NCI-H146 treated with DMSO at 0.1 percent for 48 hours (cell line): ENCODE measurements around the gene BSPRY.
"Not testable (repeated sequence)": the region's sequence is repeated elsewhere in the genome, so short reads cannot be mapped to it uniquely, and the experiment has no call there.

Source experiments
- DNase-seq: peaks from one replicate; lab custom pipeline; 2025; ENCODE audit not compliant: unreplicated experiment; lab: John Stamatoyannopoulos, UW

Gene BSPRY

DNA sequence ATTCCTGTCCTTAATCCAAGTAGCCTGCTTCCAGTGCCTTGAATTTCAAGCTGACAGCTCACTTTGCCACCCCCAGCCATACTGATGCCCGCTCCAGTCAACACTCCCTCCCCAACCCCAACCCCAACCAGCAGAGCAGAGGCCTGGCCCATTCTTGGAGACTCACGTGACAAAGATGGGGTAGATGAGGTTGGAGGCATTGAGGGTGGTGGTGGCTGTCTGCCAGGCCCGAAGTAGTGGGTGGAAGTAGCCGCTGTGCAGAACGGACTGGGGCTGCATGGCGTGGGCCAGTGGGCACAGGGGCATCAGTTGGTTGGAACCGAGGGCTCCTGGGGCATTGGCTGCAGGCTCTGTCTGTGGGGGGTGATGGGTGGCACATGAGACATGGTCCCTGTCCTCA is 43.9 kb downstream of the BSPRY start:
- no peak for DNase-seq

DNA sequence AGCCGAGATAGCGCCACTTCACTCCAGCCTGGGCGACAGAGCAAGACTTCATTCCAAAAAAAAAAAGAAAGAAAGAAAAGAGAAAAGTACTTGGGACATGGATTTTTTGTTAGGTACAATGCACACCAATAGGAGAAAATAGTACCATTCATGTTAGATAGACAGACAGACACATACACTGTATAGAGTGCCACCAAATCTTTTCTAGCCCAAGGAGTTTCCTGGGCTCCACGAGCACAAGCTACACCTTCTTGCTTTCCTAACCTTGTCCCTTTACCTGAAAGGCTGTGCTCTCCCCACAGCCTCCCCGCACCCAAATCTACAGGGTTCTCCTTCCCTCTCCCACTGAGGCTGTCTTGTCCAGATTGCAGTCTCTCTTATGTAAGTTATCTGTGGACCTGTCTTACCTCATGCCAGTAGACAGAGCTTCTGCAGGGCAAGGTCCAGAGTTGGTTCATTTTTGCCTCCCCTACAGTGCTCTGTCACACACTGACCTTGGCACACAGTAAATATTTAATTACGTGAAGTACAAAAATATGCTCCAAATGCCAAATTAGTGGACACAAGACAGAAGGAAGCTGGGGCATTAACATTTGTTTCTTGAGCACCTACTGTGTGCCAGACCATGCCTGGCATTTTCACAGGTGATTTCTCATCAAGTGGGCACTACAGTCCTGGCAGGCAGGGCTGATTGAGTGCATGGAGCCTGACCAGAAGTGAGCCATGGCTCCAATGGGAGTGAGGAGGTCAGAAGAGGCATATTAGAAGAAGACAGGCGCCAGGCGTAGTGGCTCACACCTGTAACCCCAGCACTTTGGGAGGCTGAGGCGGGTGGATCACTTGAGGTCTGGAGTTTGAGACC is 45.9 kb downstream of the BSPRY start:
- DNase-seq, result no peak

DNA sequence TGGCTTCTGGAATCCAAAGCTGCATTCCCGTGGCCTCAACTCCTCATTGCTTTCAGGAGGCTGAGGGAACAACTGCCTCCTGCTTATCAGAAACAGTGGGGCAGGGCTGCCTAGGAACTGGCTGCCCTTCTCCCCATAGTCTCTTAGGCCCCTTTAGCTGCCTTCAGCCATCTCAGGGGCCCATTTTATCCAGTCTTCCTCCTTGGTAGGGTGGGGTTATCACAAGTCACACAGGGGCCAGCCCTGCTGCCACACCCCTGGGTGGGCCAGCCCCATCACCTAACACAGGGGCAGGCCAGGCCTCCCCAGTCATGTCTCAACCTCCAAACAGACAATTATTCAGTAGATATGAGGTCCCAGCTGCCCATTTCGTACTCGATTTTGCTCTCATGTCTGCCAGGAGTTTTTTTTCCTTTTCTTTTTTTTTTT is 47.9 kb downstream of the BSPRY start:
- no peak for DNase-seq

DNA sequence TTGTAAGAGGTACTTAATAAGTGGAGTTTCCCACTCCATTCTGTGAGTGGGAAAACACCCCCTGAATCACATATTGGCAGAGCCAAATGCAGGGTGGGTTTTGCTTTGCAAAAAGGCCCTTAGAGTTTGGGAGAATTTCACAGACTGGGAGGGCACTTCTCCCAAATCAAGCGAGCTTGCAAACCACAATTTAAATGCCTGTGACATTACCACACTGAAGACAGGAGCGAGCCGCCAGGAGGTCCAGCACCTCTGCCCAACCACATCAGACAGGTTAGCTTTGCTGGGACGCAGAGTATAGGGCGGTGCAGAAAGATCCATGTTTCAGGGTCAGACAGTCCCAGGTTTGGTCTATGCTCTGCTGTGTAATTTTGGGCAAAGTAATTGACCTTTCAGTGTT is 49.5 kb downstream of the BSPRY start:
- no peak for DNase-seq

DNA sequence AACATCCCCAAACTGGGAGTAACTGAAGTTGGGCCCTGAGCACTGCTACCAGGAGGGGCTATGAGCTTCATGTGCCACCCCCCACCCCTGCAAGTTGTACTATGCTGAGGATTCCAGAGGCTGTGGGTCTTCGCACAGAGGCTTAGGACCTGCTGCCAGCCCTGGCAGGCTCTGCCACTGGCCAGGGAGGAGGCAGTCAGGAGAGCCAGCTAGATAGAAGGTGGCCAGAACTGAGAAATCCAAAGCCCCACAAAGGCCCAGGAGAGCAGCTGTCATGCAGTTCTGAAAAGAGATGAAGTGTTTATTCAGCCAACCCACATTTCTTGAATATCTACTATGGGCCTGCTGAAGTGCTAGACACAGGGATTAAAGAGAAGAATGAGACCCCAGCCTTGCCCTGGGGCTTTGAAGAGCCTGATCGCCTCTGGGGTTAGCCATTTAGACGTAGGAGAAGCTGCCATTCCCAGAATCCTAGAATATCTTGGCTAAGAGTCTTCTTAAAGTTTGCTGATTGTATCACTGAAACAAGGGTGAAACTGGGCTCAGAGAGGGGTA is 50.4 kb downstream of the BSPRY start:
- no peak for DNase-seq

DNA sequence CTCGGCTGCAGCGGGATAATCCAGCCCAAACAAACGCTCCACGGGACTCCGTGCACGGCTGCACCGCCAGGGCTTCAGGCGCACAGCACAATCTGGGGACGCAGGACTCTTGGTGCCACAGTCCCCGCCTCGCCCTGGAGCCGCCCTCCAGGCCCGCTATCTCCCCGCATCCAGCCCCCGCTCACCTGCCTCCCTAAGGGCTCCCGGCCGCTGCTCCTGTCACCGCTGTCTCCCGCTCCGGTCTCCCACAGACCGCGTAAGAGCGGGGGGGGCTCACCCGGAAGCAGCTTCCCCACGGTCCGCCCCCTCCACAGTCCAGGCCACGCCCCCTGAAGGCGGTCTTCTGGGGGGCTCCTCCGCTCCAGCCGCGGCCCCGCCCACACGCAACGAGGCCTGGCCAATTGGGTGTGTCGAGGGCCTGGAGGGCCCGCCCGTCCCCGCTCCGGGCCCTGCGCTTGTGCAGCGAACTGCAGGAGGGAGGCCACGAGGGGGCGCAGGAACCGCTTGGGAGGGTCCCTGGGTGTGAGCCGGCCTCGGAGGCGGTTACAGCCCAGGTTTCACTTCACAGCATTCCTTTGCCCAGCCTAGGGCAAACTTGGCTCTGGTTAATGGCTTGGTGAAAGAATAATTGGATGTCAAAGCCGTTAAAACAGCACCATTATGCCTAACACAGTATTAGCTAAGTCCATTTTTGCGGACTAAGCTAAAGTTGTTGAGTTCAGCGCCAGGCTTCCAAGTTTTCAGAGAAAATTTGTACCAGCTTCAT is 51.9 kb downstream of the BSPRY start, which contains the start of gene ALAD:
TSS of gene ALAD (minus strand) at position 258 of the 766 bp plus-strand sequence. CDS start 7,725 bp downstream, outside the sequence.
- peak; percentile 82 for DNase-seq

DNA sequence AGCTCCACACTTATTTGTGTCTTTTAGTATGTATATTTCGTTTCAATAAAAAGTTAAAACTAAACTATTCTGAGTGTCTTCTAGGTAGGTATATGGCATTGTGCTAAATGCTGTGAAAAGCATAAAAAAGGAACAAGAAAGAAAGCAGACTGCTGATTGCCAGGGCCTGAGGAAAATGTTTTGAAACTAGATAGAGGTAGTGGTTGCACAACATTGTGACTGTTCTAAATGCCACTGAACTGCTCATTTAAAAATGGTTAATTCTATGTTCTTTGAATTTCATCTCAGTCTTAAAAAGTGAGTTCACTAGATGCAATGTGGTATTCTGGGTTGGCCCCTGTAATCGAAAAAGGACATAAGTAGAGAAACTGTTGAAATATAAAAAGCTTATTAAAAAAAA is 54.3 kb downstream of the BSPRY start:
- no peak for DNase-seq

DNA sequence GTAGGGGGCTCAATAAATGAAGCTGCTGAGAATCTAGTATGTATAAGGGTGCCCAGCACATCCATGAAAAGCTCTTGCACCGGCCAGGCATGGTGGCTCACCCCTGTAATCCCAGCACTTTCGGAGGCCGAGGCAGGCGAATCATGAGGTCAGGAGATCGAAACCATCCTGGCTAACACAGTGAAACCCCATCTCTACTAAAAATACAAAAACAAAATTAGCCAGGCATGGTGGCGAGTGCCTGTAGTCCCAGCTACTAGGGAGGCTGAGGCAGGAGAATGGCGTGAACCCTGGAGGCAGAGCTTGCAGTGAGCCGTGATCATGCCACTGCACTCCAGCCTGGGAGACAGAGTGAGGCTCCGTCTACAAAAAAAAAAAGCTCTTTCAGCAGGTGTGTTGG is 57.0 kb downstream of the BSPRY start:
- not testable (repeated sequence) for DNase-seq

DNA sequence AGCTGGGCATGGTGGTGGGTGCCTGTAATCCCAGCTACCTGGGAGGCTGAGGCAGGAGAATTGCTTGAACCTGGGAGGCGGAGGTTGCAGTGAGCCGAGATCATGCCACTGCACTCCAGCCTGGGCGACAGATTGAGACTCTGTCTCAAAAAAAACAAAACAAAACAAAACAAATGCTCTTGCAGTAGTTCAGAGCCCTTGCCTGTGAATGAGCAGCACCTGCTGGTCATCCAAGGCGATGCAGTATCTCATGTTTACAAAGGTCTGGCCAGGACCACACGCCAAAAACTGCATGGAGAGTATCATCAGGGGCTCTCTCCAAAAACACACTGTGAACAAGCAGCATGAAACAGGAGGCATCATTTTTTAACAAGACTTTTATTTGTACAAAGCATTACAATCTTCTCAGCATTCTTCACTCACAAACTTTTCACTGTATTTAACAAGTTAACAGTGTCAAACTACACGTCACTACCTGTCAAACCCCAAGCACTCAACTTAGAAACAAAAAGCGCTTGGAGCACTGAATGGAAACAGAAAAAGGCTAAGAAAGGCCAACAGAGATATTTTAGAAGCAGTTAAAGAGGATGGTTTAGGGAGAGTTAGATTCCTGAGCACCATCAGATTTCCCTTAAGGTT is 57.7 kb downstream of the BSPRY start:
- peak; percentile 1 for DNase-seq

DNA sequence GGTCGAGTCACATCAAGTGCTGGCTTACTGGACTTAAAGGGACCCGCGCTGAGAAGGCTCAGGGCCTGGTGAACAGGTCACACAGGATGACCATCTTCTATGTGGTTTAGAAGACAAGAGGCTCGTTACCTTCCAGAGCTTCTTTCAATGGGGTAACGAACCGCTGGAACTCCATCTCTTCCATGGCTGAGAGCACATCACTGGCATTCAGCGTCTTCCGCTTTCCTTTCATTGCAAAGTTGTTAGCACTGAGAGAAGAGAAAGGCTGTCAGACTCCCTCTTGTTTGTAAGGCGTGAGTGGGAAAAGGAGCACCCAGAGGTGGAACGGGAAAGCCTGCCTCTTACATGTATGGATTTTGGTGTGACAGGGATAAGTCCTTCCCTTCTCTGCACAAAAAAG is 60.1 kb downstream of the BSPRY start:
- DNase-seq, result no peak

DNA sequence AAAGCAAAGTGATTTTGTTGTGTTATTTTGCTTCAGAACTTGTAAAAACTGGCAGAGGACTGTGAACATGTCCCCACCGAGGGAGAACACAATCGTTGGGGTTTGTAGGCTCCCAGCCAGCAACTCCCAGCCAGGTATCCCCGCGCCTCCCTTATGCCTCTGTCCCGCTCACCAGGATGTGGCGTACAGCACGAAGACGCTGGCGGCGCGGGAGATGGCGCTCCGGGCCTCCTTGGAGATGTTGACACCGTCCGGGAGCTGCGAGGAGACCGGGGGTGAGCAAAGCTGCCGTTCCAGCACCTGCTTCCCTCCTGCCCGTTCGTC is 60.5 kb downstream of the BSPRY start:
- DNase-seq, result no peak

DNA sequence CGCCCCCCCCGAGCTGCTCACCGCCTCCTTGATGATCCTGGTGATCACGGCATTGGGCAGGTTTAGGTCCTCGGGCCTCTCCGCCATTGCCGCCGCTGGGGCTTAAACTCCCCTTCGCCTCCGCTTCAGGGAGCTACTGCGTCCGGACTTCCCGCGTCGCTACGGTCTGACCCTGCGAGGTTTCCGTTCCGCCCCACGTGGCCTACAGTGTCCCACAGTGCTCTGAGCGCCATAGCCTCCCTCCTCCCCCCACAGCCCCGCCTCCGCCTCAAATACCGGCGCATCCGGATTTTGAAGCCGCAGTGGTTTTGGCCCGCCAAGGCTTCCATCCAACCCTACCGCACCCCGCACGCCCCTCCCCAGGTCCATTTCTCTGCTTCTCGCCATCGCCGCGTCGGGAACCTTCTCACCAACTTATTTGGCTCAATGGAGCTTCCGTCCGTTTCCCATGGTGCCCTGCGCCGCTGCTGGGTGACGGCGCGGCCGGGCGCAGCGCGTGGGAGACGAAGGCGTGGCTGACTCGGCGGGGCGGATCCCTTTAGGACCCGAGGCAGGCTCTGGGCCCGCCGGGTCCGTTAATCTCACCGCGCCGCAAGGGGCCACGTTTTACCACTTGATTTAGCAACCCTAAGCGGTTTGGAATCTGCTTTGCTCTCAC is 61.0 kb downstream of the BSPRY start, which contains the start of the genes C9orf43 and POLE3:
TSS of gene C9orf43 (plus strand) at position 541 of the 658 bp plus-strand sequence. CDS start 2,747 bp downstream, outside the sequence.
TSS of gene POLE3 (minus strand) at position 469 of the 658 bp plus-strand sequence. CDS start at position 87, 382 bp downstream.
- DNase-seq, result peak; percentile 79

DNA sequence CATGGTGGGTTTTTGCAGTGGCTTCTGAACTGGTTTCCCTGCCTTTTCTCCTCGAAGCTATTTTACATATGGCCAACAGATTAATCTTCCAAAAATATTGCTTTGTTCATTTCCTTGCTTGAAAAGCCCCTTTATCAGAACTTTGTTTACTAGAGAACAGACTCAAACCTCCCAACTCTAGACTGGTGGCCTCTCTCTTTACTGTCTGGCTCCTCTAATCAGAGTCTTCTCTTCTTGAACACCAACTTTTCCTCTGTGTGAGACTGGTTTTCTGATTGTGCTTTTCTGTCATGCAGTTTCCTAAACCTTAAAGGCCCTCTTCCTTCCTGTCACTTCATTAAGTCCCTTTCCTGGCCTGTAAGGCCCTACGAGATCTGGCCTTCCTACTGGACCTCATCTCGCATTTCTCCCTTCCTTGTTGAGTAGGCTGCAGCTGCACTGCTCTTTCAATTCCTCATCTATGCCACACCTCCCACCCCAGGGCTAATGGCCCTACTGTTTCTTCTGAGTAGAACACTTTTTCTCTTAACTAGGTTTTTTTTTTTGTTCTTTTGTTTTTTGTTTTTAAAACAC is 66.9 kb downstream of the BSPRY start:
- no peak for DNase-seq

DNA sequence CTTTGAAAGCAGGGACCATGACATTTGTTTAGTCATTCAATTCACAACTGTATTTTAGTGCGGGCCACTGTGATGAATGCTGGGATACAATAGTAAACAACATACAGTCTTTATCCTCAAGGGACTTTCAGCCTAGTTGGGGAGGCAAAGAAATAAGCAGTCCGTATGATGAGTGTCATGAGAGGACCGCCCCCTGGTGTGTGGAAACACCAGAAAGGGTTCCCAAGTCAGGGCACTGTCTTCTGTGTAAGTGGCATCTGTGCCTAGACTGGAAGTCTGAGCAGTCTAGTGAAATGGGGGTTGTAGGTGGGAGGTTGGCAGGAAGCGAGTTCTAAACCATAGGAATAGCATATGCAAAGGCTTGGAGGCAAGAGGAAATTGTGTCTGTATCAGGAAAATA is 68.0 kb downstream of the BSPRY start:
- DNase-seq, result no peak
